Astrocyte of the cerebellum (primary cell): ENCODE results near the gene TNIP2.
"Not testable (repeated sequence)": the region's sequence is repeated elsewhere in the genome, so short reads cannot be mapped to it uniquely, and the experiment has no call there.

Experiments used
- DNase-seq: peaks from one replicate; pipeline ENCODE4 v3.0.0-alpha.2; 2011; ENCODE audit warnings: low read depth
- H3K4me3 ChIP-seq: 2 replicates; pipeline ENCODE4 v1.5.1; 2011; ENCODE audit warnings: mild to moderate bottlenecking, low read depth, low read length, moderate library complexity
- in situ Hi-C: cut with HindIII; loops from 2 replicates; pipeline ENCODE4 v1.10.0; 2017; ENCODE audit warnings: low sequenced_read_pairs
- TF ChIP-seq, protein P1 (sequence below): IDR thresholded peaks from 2 replicates; pipeline ENCODE4 v1.5.1; 2012; ENCODE audit warnings: low read length, low read depth, moderate library complexity, mild to moderate bottlenecking; ENCODE audit errors: missing control alignments

Gene TNIP2

DNA sequence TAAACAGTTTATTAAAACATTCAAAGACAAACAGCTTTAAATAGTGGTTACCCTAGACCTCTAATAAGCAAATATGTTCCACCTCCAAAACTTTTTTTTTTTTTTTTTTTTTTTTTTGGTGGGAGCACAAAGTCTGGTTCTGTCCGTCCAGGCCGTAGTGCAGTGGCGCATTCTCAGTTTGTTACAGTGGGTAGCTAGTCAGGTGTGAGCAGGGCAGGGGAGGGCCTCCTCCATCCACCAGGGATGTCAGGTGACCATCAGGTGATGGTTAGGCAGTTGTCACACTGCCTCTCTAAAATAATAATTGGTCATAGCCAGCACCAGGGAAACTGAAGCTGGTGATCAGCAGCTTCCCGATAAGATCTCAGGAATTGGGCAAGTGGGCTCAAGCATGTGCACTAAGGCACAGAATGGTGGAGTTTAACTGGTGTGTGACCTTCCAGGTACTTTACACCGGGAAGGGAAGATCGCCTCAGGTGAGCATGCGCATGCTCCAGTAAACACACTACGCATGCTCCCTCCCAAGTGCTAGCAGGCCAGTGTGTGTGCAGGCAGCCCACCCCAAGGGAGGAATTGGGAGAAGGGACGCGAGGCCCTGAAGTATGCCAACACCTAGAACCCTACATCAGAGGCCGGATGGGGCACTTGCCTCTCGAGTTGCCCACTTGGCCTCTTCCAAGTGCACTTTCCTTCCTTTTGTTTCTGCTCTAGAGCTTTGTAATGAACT, 27.2 kb downstream of the TNIP2 start:
- TF ChIP-seq, protein P1, sequence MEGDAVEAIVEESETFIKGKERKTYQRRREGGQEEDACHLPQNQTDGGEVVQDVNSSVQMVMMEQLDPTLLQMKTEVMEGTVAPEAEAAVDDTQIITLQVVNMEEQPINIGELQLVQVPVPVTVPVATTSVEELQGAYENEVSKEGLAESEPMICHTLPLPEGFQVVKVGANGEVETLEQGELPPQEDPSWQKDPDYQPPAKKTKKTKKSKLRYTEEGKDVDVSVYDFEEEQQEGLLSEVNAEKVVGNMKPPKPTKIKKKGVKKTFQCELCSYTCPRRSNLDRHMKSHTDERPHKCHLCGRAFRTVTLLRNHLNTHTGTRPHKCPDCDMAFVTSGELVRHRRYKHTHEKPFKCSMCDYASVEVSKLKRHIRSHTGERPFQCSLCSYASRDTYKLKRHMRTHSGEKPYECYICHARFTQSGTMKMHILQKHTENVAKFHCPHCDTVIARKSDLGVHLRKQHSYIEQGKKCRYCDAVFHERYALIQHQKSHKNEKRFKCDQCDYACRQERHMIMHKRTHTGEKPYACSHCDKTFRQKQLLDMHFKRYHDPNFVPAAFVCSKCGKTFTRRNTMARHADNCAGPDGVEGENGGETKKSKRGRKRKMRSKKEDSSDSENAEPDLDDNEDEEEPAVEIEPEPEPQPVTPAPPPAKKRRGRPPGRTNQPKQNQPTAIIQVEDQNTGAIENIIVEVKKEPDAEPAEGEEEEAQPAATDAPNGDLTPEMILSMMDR, result no peak
- in situ Hi-C loops, result no loop called here
- DNase-seq, result no peak

DNA sequence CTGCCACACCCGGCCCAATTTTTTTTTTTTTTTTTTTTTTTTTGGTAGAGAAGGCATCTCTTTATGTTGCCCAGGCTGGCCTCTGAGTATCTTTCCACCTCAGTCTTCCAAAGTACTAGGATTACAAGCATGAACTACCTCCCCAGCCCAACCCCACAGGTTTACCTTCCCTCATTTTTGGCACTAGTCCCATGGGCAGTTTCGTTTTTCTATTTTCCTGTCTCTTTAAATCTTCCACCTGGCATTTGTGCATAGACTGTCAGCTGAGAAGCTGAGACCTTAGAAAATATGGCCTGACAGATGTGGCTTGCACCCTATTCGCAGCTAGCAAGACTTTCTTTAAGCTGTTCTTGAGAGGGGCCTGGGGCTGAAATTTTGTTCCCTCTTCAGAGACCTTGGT, 27.9 kb downstream of the TNIP2 start:
- DNase-seq, result no peak
- no peak overlapping the region for H3K4me3 ChIP-seq
- TF ChIP-seq, protein P1, result no peak
- in situ Hi-C loops, result no loop called here

More for the DNA sequence above, 27.2 kb downstream of the TNIP2 start:
- no peak overlapping the region for H3K4me3 ChIP-seq

DNA sequence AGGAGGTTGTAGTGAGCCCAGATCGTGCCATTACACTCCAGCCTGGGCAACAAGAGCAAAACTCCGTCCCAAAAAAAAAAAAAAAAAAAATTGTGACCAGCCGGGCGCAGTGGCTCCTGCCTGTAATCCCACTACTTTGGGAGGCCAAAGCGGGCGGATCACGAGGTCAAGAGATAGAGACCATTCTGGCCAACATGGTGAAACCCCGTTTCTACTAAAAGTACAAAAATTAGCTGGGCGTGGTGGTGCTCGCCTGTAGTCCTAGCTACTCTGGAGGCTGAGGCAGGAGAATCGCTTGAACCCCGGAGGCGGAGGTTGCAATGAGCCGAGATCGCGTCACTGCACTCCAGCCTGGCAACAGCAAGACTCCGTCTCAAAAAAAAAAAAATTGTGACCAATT, 29.3 kb downstream of the TNIP2 start:
- in situ Hi-C loops, H3K4me3 ChIP-seq: not testable (repeated sequence)

DNA sequence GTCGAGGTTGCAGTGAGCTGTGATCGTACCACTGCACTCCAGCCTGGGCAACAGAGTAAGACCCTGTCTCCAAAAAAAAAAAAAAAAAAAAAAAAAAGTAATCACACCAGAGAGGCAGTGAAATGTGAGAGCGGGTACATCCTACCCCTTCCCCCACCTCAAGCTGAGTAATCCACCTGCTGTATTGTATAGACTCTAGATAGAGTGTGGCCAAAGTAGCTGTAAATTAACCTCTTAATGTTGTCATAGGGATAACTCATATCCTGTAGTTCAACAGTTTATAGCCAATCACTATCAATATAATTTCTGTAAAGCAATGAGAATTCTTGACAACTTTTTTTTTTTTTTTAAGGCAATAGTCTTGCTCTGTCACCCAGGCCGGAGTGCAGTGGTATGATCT, 30.8 kb downstream of the TNIP2 start:
- TF ChIP-seq, protein P1, result no peak
- in situ Hi-C loops, result no loop called here
- H3K4me3 ChIP-seq, result no peak overlapping the region
- DNase-seq, result no peak

More for the DNA sequence above, 29.3 kb downstream of the TNIP2 start:
- not testable (repeated sequence) for DNase-seq

DNA sequence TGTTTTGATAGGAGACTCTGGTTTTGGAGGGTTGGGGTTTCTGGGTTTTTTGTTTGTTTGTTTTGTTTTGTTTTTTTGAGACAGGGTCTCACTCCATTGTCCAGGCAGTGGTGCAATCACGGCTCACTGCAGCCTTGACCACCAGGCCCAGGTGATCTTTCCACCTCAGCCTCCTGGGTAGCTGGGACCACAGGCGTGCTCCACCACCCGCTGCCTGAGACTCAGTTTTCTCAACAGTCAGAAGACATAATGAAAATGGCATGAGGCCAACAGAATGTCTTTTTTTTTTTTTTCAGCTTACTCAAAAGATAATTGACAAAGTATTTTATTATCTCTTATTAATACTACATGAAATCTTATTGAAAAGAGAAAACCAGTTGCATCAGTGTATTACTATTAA, 32.4 kb downstream of the TNIP2 start:
- in situ Hi-C loops, result no loop called here
- TF ChIP-seq, protein P1, result no peak
- no peak overlapping the region for H3K4me3 ChIP-seq
- DNase-seq, result no peak

DNA sequence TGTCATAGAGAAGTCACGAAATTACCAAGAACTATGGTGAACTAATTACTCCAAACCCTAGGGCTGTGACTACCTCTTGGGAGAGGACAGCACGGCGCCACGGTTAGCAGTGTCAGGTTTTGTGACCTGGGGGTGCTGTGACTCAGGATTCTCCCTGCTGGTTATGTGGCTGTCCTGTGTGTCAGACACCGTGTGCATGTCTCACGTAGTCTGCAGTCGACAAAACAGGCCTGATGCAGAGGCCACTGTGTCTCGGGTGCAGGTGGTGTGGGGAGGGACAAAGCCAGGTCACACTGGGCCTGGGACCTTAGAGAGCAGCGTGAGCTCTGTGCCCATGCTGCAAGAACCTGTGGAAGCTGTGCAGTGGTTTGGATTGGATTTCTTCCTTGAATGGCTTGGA, 34.1 kb downstream of the TNIP2 start:
- TF ChIP-seq, protein P1, result no peak
- in situ Hi-C loops, result no loop called here

DNA sequence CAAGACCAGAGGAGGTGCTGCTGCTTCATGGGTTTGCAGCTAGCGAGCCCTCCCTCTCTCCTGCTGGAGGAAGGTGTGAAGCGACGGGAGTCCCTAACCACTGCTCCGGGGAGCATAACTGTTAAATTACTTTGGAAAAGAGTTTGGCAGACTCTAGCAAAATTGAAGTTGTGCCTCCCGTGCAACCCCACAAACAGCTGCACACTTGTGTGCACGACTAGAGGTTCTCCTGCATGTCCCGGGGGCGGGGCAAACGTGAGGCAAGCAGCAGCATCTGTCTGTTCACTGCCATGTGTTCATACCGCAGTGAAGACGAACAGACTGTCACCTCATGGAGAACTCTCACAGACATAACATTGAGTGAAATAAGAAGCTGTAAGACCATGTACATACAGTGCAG, 34.5 kb downstream of the TNIP2 start:
- no peak for DNase-seq
- H3K4me3 ChIP-seq, result no peak overlapping the region
- TF ChIP-seq, protein P1, result no peak
- in situ Hi-C loops, result no loop called here

More for the DNA sequence above, 34.1 kb downstream of the TNIP2 start:
- H3K4me3 ChIP-seq, result no peak overlapping the region
- DNase-seq, result no peak
